ENCODE results near the gene S100A9. TPM values are rescaled to one million over a fixed set of nuclear protein-coding genes. Genes with fewer than 3 reads are reported as not detected.

Gene S100A9
- polyA plus RNA-seq, 1 donor from 2014 or later: not detected

GRCh38 chr1:153353226-153353947, 4.3 kb upstream of the S100A9 start:
- no peak overlapping the region for H3K27ac ChIP-seq (ENCODE audit: low read length)
- no peaks in the 10 kb centered on the region for H3K79me2 ChIP-seq (replicated peaks; ENCODE audit: insufficient read depth, low read length)
- TF ChIP-seq RAD21 (conservative IDR thresholded peaks at IDR 0.05) (peak; percentile 42), EP300 (conservative IDR thresholded peaks at IDR 0.05; ENCODE audit: poor library complexity, severe bottlenecking) (no peak), SMC3 (conservative IDR thresholded peaks at IDR 0.05; ENCODE audit: poor library complexity) (peak; percentile 55), REST (IDR thresholded peaks at IDR 0.05; ENCODE audit: borderline replicate concordance) (no peak), TAF1 (IDR thresholded peaks at IDR 0.05; ENCODE audit: low read depth) (no peak), MXI1 (conservative IDR thresholded peaks at IDR 0.05; ENCODE audit: poor library complexity, severe bottlenecking) (no peak)
- TF ChIP-seq, protein P1, sequence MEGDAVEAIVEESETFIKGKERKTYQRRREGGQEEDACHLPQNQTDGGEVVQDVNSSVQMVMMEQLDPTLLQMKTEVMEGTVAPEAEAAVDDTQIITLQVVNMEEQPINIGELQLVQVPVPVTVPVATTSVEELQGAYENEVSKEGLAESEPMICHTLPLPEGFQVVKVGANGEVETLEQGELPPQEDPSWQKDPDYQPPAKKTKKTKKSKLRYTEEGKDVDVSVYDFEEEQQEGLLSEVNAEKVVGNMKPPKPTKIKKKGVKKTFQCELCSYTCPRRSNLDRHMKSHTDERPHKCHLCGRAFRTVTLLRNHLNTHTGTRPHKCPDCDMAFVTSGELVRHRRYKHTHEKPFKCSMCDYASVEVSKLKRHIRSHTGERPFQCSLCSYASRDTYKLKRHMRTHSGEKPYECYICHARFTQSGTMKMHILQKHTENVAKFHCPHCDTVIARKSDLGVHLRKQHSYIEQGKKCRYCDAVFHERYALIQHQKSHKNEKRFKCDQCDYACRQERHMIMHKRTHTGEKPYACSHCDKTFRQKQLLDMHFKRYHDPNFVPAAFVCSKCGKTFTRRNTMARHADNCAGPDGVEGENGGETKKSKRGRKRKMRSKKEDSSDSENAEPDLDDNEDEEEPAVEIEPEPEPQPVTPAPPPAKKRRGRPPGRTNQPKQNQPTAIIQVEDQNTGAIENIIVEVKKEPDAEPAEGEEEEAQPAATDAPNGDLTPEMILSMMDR (IDR thresholded peaks at IDR 0.05; ENCODE audit: poor library complexity, severe bottlenecking): peak; percentile 56
- H3K4me2 ChIP-seq (ENCODE audit: low read length): no peak overlapping the region
- no peaks in the 10 kb centered on the region for H3K27me3 ChIP-seq (ENCODE audit: insufficient read depth, low read depth, low read length)
- no peaks in the 10 kb centered on the region for H4K20me1 ChIP-seq (ENCODE audit: insufficient read depth)
- H3K9me2 ChIP-seq (ENCODE audit: insufficient read depth, low read length): no peaks in the 10 kb centered on the region
- H3K36me3 ChIP-seq (ENCODE audit: insufficient read depth, low read length): no peaks in the 10 kb centered on the region
- no peaks in the 10 kb centered on the region for H3F3A ChIP-seq (ENCODE audit: insufficient read depth, low read length, poor library complexity, severe bottlenecking)
- H3K4me3 ChIP-seq (ENCODE audit: low read length): peak overlapping the region; percentile 22
- H2AFZ ChIP-seq (ENCODE audit: low read depth, low read length): peak overlapping the region; percentile 40
- H3K9ac ChIP-seq (ENCODE audit: low read length): peak overlapping the region; percentile 30
- H3K9me3 ChIP-seq (ENCODE audit: low read length): no peaks in the 10 kb centered on the region

GRCh38 chr1:153354515-153355193, 3.0 kb upstream of the S100A9 start:
- Histone ChIP-seq H3K79me2 (replicated peaks; ENCODE audit: insufficient read depth, low read length) (no peaks in the 10 kb centered on the region), H3K9ac (ENCODE audit: low read length) (no peak overlapping the region), H3K4me3 (ENCODE audit: low read length) (no peak overlapping the region), H3K4me2 (ENCODE audit: low read length) (no peak overlapping the region), H3K27ac (ENCODE audit: low read length) (no peak overlapping the region), H3K36me3 (ENCODE audit: insufficient read depth, low read length) (no peaks in the 10 kb centered on the region), H3K27me3 (ENCODE audit: insufficient read depth, low read depth, low read length) (no peaks in the 10 kb centered on the region), H3K9me3 (ENCODE audit: low read length) (no peaks in the 10 kb centered on the region), H2AFZ (ENCODE audit: low read depth, low read length) (no peak overlapping the region), H3K9me2 (ENCODE audit: insufficient read depth, low read length) (no peaks in the 10 kb centered on the region), H3F3A (ENCODE audit: insufficient read depth, low read length, poor library complexity, severe bottlenecking) (no peaks in the 10 kb centered on the region), H4K20me1 (ENCODE audit: insufficient read depth) (no peaks in the 10 kb centered on the region)
- TF ChIP-seq TAF1 (IDR thresholded peaks at IDR 0.05; ENCODE audit: low read depth) (no peak), POLR2AphosphoS5 (IDR thresholded peaks at IDR 0.05) (no peak), SMC3 (conservative IDR thresholded peaks at IDR 0.05; ENCODE audit: poor library complexity) (no peak), REST (IDR thresholded peaks at IDR 0.05; ENCODE audit: borderline replicate concordance) (no peak), EP300 (conservative IDR thresholded peaks at IDR 0.05; ENCODE audit: poor library complexity, severe bottlenecking) (no peak)
- TF ChIP-seq, protein P1 (IDR thresholded peaks at IDR 0.05; ENCODE audit: poor library complexity, severe bottlenecking): no peak

Data from neural cell (in vitro differentiated cells).